GM21423 (cell line): ENCODE measurements around the gene SLC6A6.
"Not testable (repeated sequence)": the region's sequence is repeated elsewhere in the genome, so short reads cannot be mapped to it uniquely, and the experiment has no call there.

ENCODE experiments used
- ATAC-seq: cut with Tn5 transposase; IDR thresholded peaks from one replicate; pipeline ENCODE4 v1.9.1; 2021; ENCODE audit warnings: mild to moderate bottlenecking, moderate library complexity; ENCODE audit not compliant: unreplicated experiment

Gene SLC6A6

GRCh38 chr3:14397531-14397930 lies 4.9 kb upstream of the SLC6A6 start:
- ATAC-seq, result no peak

- ATAC-seq, result no peak
Observed at GRCh38 chr3:14397940-14398796, 4.2 kb upstream of the SLC6A6 start.

- ATAC-seq, result no peak
Observed at GRCh38 chr3:14398797-14399106, 3.7 kb upstream of the SLC6A6 start.

- ATAC-seq, result no peak
Observed at GRCh38 chr3:14401692-14402303, 608 bp upstream of the SLC6A6 start.

- ATAC-seq, result no peak
Observed at GRCh38 chr3:14403619-14404155, 1.3 kb downstream of the SLC6A6 start.

GRCh38 chr3:14404186-14404585 lies 1.8 kb downstream of the SLC6A6 start:
- no peak for ATAC-seq

- ATAC-seq, result no peak
Observed at GRCh38 chr3:14404631-14405359, 2.4 kb downstream of the SLC6A6 start.

- no peak for ATAC-seq
Observed at GRCh38 chr3:14405360-14406238, 3.2 kb downstream of the SLC6A6 start.

- no peak for ATAC-seq
Observed at GRCh38 chr3:14406336-14406735, 3.9 kb downstream of the SLC6A6 start.

- ATAC-seq, result no peak
Observed at GRCh38 chr3:14406766-14407165, 4.4 kb downstream of the SLC6A6 start.

- no peak for ATAC-seq
Observed at GRCh38 chr3:14407203-14407602, 4.8 kb downstream of the SLC6A6 start.

- ATAC-seq, result not testable (repeated sequence)
Observed at GRCh38 chr3:14409779-14410063, 7.3 kb downstream of the SLC6A6 start.

- no peak for ATAC-seq
Observed at GRCh38 chr3:14410106-14410502, 7.7 kb downstream of the SLC6A6 start.

- peak; percentile 66 for ATAC-seq
Observed at GRCh38 chr3:14410503-14411165, 8.2 kb downstream of the SLC6A6 start.

- no peak for ATAC-seq
Observed at GRCh38 chr3:14411166-14411526, 8.7 kb downstream of the SLC6A6 start.

- no peak for ATAC-seq
Observed at GRCh38 chr3:14411988-14412387, 9.6 kb downstream of the SLC6A6 start.

- ATAC-seq, result no peak
Observed at GRCh38 chr3:14412831-14413380, 10.5 kb downstream of the SLC6A6 start.

- ATAC-seq, result no peak
Observed at GRCh38 chr3:14413381-14414071, 11.1 kb downstream of the SLC6A6 start.

- ATAC-seq, result no peak
Observed at GRCh38 chr3:14414846-14415464, 12.5 kb downstream of the SLC6A6 start.
